Loucy (cell line): ENCODE data around the gene ZYG11A.

Experiments
- H2AFZ ChIP-seq: fragments of 200-600 bp; sonication (generic); 2 replicates; pipeline ENCODE4 v1.6.0; 2016; ENCODE audit warnings: antibody characterized with exemption, mild to moderate bottlenecking, low read length, moderate library complexity
- H3F3A ChIP-seq: fragments of 200-600 bp; 2 replicates; pipeline ENCODE4 v1.6.0; 2016; ENCODE audit warnings: antibody characterized with exemption, low read depth, mild to moderate bottlenecking
- H3K27me3 ChIP-seq: fragments of 200-600 bp; sonication (generic); 2 replicates; pipeline ENCODE4 v1.6.1; 2014; ENCODE audit warnings: low read length, mild to moderate bottlenecking; ENCODE audit not compliant: insufficient read depth, poor library complexity, severe bottlenecking
- H3K36me3 ChIP-seq: fragments of 200-600 bp; sonication (generic); 2 replicates; pipeline ENCODE4 v1.6.1; 2016; ENCODE audit warnings: low read length; ENCODE audit not compliant: insufficient read depth
- H3K4me1 ChIP-seq: fragments of 200-600 bp; sonication (generic); 2 replicates; pipeline ENCODE4 v1.5.1; 2014; ENCODE audit warnings: low read length, mild to moderate bottlenecking; ENCODE audit not compliant: insufficient read depth, poor library complexity, severe bottlenecking
- H3K4me2 ChIP-seq: fragments of 200-600 bp; sonication (generic); 2 replicates; pipeline ENCODE4 v1.6.0; 2014; ENCODE audit warnings: antibody characterized with exemption, low read length, low read depth, mild to moderate bottlenecking; ENCODE audit not compliant: poor library complexity, severe bottlenecking
- H3K4me3 ChIP-seq: fragments of 200-600 bp; sonication (generic); 2 replicates; pipeline ENCODE4 v1.5.1; 2014; ENCODE audit warnings: low read length, mild to moderate bottlenecking, mixed read lengths; ENCODE audit not compliant: poor library complexity, severe bottlenecking
- H3K79me2 ChIP-seq: fragments of 200-600 bp; sonication (generic); 2 replicates; pipeline ENCODE4 v1.6.1; 2014; ENCODE audit warnings: low read length; ENCODE audit not compliant: insufficient read depth
- H3K9ac ChIP-seq: fragments of 200-600 bp; sonication (generic); 2 replicates; pipeline ENCODE4 v1.6.0; 2014; ENCODE audit warnings: mild to moderate bottlenecking, low read depth, low read length, moderate library complexity; ENCODE audit not compliant: poor library complexity, severe bottlenecking
- H3K9me2 ChIP-seq: fragments of 200-600 bp; sonication (generic); replicated peaks from 2 replicates; pipeline ENCODE4 v1.6.1; 2016; ENCODE audit warnings: low read depth, low read length, mixed read lengths
- H3K9me3 ChIP-seq: fragments of 200-600 bp; sonication (generic); 2 replicates; pipeline ENCODE4 v1.6.1; 2014; ENCODE audit warnings: mild to moderate bottlenecking, antibody characterized with exemption, low read length, low read depth; ENCODE audit not compliant: insufficient read depth
- H4K20me1 ChIP-seq: fragments of 200-600 bp; sonication (generic); 2 replicates; pipeline ENCODE4 v1.6.0; 2014; ENCODE audit warnings: antibody characterized with exemption, low read length, mild to moderate bottlenecking; ENCODE audit not compliant: insufficient read depth, poor library complexity, severe bottlenecking
- CTCF ChIP-seq: fragments of 200-600 bp; sonication (generic); conservative IDR thresholded peaks from 2 replicates; pipeline ENCODE4 v1.5.1; 2014; ENCODE audit warnings: mild to moderate bottlenecking, antibody characterized with exemption, low read length
- EZH2phosphoT487 ChIP-seq: fragments of 200-600 bp; IDR thresholded peaks from 2 replicates; pipeline ENCODE4 v1.6.1; 2018; ENCODE audit warnings: antibody characterized with exemption, mild to moderate bottlenecking, moderate library complexity, borderline replicate concordance

The ZYG11A gene

GRCh38 chr1:52848423-52848822 lies 5.9 kb downstream of the ZYG11A start:
- H4K20me1 ChIP-seq, result no peaks in the 10 kb centered on the region
- no peak overlapping the region for H3K9ac ChIP-seq
- H3K27me3 ChIP-seq, result no peaks in the 10 kb centered on the region
- no peak overlapping the region for H3K4me2 ChIP-seq
- TF ChIP-seq CTCF, result no peak
- no peak for TF ChIP-seq EZH2phosphoT487
- no peak overlapping the region for H2AFZ ChIP-seq
- H3K79me2 ChIP-seq, result no peaks in the 10 kb centered on the region
- no peak overlapping the region for H3K4me3 ChIP-seq
- no peaks in the 10 kb centered on the region for H3F3A ChIP-seq
- no peaks in the 10 kb centered on the region for H3K9me3 ChIP-seq
- no peaks in the 10 kb centered on the region for H3K4me1 ChIP-seq
- H3K36me3 ChIP-seq, result no peaks in the 10 kb centered on the region
- no peaks in the 10 kb centered on the region for H3K9me2 ChIP-seq

GRCh38 chr1:52850951-52851350 lies 8.4 kb downstream of the ZYG11A start:
- Histone ChIP-seq H3K79me2 (no peaks in the 10 kb centered on the region), H3K9ac (no peak overlapping the region), H3F3A (no peaks in the 10 kb centered on the region)

GRCh38 chr1:52852854-52853253 lies 10.3 kb downstream of the ZYG11A start:
- Histone ChIP-seq H3K9me3 (no peaks in the 10 kb centered on the region), H3K9ac (no peak overlapping the region), H3K79me2 (no peaks in the 10 kb centered on the region), H2AFZ (no peak overlapping the region), H3K4me2 (no peak overlapping the region), H3K9me2 (no peaks in the 10 kb centered on the region), H3K36me3 (no peaks in the 10 kb centered on the region), H3K27me3 (no peaks in the 10 kb centered on the region), H3K4me3 (no peak overlapping the region), H3F3A (no peaks in the 10 kb centered on the region), H4K20me1 (no peaks in the 10 kb centered on the region), H3K4me1 (no peaks in the 10 kb centered on the region)
- no peak for TF ChIP-seq EZH2phosphoT487
- TF ChIP-seq CTCF, result no peak

More at GRCh38 chr1:52850951-52851350, 8.4 kb downstream of the ZYG11A start:
- H2AFZ ChIP-seq, result no peak overlapping the region
- TF ChIP-seq EZH2phosphoT487, result no peak
- TF ChIP-seq CTCF, result no peak
- no peaks in the 10 kb centered on the region for H3K27me3 ChIP-seq
- H3K4me3 ChIP-seq, result no peak overlapping the region
- H3K4me1 ChIP-seq, result no peaks in the 10 kb centered on the region
- no peaks in the 10 kb centered on the region for H3K9me2 ChIP-seq
- no peaks in the 10 kb centered on the region for H3K36me3 ChIP-seq
- no peak overlapping the region for H3K4me2 ChIP-seq
- no peaks in the 10 kb centered on the region for H4K20me1 ChIP-seq
- no peaks in the 10 kb centered on the region for H3K9me3 ChIP-seq
